HG03439 (cell line): ENCODE data around the gene NPTX2.
"Not testable (repeated sequence)": the region's sequence is repeated elsewhere in the genome, so short reads cannot be mapped to it uniquely, and the experiment has no call there.

Experiments used
- ATAC-seq: cut with Tn5 transposase; IDR thresholded peaks from one replicate; pipeline ENCODE4 v1.9.1; 2021; ENCODE audit warnings: mild to moderate bottlenecking, moderate library complexity; ENCODE audit not compliant: unreplicated experiment

Gene NPTX2

GRCh38 chr7:98617051-98617959 is at the start of gene NPTX2:
Gene NPTX2 (plus strand): TSS chr7:98617285. CDS start chr7:98617462, 177 bp downstream.
- ATAC-seq: no peak

DNA sequence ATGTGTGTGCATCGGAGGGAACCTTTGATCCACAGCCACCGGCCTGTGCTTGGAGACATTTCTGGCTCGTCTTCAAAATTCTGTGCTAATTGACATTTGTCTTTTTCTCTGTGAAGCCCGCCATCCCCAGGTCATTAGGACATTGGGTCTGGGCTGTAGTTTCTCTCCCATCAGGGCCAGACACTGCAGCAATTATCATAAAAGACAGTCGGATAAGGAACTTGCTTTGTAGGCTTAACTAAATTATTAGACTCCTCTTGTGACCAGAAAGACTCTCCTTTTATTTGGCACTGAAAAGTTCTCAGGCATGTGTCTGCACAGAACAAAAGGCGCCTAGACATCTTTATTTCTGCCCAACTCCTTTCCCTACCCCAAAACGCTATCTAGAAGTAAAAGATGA is 49.1 kb upstream of the NPTX2 start:
- no peak for ATAC-seq

DNA sequence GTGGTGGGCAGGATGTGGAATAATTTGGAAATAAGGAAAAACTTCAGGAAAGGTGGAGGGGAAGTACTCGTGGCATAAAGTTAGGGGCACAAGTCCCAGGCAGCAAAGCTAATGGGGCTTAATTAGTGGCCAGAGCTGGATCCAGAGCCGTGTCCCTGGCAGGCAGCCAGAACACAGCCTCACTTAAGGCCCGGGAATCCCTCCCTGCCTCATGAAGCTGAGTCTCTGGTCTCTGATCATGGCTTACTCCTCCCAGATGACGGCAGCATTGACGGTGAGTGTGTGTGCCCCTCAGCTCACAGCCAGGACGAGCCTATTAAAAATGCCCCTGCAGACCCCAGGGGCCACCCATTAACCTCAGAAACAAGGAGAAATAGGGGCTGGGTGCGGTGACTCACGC is 48.2 kb upstream of the NPTX2 start:
- no peak for ATAC-seq

DNA sequence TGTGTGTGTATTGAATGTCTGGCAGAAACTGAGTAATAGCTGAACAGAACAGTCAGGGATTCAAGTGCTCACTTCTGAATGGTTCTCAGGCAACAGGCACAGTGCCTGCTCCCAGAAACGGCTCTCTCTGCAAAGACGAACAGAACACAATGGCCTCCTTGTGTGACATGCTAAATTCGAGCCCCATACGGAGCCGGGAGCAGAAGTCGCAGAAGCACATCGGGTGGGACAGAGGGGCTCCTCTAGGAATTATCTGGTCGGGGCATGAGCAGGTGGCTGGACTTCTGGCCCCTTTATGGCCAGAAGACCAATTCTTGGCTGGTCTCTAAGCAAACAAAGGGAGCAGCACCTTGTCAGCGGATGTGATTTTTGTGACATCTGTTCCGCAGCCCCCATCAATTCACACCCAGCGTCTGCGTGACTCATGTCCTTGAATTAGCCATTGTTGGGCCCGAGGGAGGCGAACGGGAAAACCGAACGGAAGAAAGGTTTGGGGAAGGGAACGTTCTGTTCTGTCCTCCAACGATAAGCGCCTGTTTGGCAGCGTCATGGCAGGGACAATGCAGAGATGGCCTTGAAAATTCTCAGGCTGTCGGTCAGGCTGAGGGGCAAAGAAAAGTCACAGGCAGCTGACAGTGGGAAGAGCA is 47.3 kb upstream of the NPTX2 start:
- no peak for ATAC-seq

- ATAC-seq: no peak
These were observed 46.1 kb upstream of the NPTX2 start for GRCh38 chr7:98571006-98571405.

- ATAC-seq: no peak
These were observed 45.1 kb upstream of the NPTX2 start for GRCh38 chr7:98571986-98572385.

- ATAC-seq: not testable (repeated sequence)
These were observed 44.4 kb upstream of the NPTX2 start for GRCh38 chr7:98572716-98573115.

DNA sequence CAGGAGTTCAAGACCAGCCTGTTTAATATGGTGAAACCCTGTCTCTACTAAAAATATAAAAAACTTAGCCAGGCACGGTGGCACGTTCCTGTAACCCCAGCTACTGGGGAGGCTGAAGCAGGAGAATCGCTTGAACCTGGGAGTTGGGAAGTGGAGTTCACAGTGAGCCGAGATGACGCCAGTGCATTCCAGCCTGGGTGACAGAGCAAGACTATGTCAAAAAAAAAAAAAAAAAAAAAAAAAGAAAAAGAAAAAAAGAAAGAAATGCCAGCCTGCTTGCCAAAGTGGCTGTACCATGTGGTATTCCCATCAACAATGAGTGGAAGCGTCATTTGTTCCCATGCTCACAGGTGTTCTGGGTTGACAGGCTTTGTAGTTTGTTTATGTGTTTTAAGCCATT is 43.3 kb upstream of the NPTX2 start:
- ATAC-seq: no peak

DNA sequence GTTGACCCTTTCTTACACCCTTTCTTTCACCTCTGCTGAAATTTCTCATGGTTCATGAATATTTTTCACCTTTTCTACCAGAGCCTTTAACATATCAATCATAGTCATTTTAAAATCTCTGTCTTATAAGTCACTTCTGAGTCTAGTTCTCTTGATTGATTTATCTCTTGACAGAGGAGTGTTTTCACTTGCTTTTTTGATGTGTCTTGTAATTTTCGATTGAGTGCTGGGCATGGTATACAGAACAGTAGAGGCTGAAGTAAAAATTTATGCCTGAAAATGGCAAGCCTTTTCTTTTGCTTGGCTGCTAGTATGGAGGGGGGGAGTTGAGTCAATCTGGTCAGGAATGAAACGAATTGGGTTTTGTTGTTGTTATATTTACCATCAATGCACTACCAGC is 41.2 kb upstream of the NPTX2 start:
- ATAC-seq: no peak

GRCh38 chr7:98584830-98585229 is 32.3 kb upstream of the NPTX2 start:
- no peak for ATAC-seq

DNA sequence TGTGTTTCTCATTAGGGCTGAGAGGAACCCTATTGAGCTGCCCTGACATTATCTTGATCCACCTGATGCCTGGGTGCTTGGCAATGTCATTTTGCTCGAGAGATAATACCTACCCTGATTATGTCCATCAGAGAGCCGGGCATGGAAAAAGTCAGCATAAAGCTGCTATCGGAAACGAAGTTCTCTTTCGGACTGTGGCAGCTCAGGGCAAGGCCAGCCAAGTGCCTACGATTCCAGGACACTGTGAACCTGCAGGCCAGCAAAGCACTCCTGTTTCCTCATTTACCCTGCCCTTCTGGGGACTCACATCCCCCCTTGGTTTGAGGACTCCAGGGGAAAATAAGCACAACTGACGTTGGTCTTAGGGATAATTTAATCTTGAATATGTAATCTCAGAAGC is 25.2 kb upstream of the NPTX2 start:
- no peak for ATAC-seq

GRCh38 chr7:98594348-98594747 is 22.7 kb upstream of the NPTX2 start:
- ATAC-seq: no peak

DNA sequence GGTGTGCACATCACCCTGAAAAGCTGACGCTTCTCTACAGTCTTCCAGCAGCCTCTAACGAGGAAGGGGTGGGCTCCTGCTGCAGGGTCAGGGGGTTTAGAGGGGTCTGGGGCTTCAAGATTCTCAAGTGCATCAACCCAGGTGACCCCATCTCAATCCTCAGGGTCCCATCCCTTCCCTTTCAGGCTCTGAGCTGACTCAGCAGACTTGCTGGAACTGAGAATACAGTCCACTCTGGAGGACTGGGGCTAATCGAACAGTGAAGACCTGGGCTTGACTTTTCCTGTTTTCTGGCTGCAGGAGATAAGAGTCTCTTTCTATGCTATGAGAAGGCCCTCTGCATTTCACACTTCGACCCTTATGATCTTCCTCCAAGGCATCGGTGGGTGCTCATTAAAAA is 22.3 kb upstream of the NPTX2 start:
- ATAC-seq: no peak

- ATAC-seq: no peak
These were observed 18.1 kb upstream of the NPTX2 start for GRCh38 chr7:98598846-98599615.

DNA sequence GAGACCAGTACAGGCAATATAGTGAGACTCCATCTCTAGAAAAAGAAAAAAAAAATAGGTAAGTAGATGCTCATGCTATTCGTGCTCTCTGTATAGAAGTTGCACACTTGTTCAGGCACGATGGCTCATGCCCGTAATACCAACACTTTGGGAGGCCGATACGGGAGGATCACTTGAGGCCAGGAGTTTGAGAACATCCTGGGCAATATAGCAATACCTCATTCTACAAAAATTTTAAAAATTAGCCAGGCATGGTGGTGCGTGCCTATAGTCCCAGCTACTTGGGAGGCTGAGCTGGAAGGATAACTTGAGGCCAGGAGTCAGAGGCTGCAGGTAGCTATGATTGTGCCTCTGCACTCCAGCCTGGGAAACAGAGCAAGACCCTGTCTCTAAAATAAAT is 17.2 kb upstream of the NPTX2 start:
- ATAC-seq: no peak

GRCh38 chr7:98602755-98603398 is 14.2 kb upstream of the NPTX2 start:
- no peak for ATAC-seq

DNA sequence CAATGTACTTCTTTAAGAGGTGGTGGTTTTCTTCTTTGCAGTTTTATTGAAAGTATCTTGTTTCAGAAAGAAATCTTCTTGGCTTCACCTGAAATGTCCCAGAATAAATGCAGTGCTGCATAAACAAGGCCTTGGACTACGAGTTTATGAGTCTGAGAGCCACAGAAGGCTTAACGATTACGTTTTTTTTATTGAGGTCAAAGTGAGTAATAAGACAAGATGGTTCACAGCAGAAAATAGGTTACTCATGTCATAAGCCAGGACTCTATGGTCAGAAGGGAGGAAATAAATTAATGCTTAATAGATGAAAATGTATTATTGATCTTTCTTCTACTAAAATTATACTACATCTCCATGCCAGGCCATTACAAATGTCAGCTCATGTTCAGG is 13.7 kb upstream of the NPTX2 start:
- ATAC-seq: no peak

GRCh38 chr7:98613601-98614425 is 3.3 kb upstream of the NPTX2 start:
- ATAC-seq: no peak

DNA sequence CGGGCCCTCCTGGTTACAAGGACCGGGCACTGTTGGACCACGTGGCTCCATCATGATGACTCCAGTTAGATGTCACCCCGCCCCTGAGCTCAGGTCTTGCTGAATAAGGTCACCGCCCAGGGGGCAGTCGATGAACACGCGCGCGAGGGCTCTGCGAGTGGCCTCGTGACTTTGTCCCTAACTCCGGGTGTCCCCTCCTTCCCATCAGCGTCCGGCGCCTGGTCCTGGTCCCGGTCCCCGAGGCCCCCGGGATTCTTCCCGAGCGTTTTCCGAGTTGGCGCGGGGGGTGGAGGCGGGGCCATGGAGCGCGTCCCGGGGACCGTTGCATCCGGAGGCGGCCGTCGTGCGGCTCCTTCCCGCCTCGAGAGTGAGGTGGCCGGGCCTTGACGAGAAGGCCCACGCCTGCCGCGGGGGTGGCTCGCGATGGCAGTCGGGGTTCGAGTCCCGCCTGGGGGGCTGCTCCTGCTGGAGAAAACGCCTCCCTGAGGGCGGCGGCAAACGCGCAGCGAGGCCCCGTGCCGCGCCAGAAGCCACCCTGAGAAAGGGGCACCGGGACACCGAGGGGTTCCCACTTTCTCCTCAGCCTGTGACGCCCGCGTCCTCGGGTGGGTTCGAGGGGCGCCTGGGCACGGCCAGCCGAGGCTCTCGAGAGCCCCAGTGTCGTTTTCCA is 569 bp upstream of the NPTX2 start:
- ATAC-seq: no peak

GRCh38 chr7:98617960-98618418 is 904 bp downstream of the NPTX2 start:
- ATAC-seq: no peak
